GM12872 (cell line): ENCODE data around the gene EYA2.
A peak's percentile ranks its signal among the peaks of the same experiment; 100 is the strongest.

ENCODE experiments used
- CTCF ChIP-seq: IDR thresholded peaks from 3 replicates; pipeline ENCODE4 v1.5.1; 2011; ENCODE audit warnings: low read depth, mild to moderate bottlenecking, low read length, moderate library complexity; ENCODE audit not compliant: insufficient read depth

The EYA2 gene

GRCh38 chr20:47150403-47151152, 255.9 kb downstream of the EYA2 start:
- peak; percentile 59 for TF ChIP-seq CTCF

GRCh38 chr20:47152068-47152467, 257.4 kb downstream of the EYA2 start:
- no peak for TF ChIP-seq CTCF

GRCh38 chr20:47154089-47154488, 259.4 kb downstream of the EYA2 start:
- TF ChIP-seq CTCF, result no peak

GRCh38 chr20:47156301-47157137, 261.9 kb downstream of the EYA2 start:
- no peak for TF ChIP-seq CTCF

GRCh38 chr20:47159166-47159565, 264.5 kb downstream of the EYA2 start:
- no peak for TF ChIP-seq CTCF

GRCh38 chr20:47160240-47160639, 265.6 kb downstream of the EYA2 start:
- TF ChIP-seq CTCF, result no peak

GRCh38 chr20:47160992-47161391, 266.3 kb downstream of the EYA2 start:
- no peak for TF ChIP-seq CTCF
